Mesenchymal stem cell (in vitro differentiated cells and primary cell): ENCODE measurements around the gene HNRNPL.
"Not testable (repeated sequence)": the region's sequence is repeated elsewhere in the genome, so short reads cannot be mapped to it uniquely, and the experiment has no call there.

Experiments used
- DNase-seq: peaks from one replicate; pipeline ENCODE4 v3.0.0-alpha.2; 2013
- H2AFZ ChIP-seq: one replicate; pipeline ENCODE4 v1.6.1; 2013; ENCODE audit warnings: low read depth, mild to moderate bottlenecking, control low read depth, inconsistent platforms, low read length, moderate library complexity
- H2AK5ac ChIP-seq: 2 replicates; pipeline ENCODE4 v1.6.1; 2013; ENCODE audit warnings: low read length, moderate library complexity, mild to moderate bottlenecking, inconsistent platforms; ENCODE audit not compliant: severe bottlenecking
- H2BK120ac ChIP-seq: one replicate; pipeline ENCODE4 v1.6.1; 2013; ENCODE audit warnings: low read depth, mild to moderate bottlenecking, inconsistent platforms, low read length, moderate library complexity
- H2BK12ac ChIP-seq, 2 experiments: one replicate each; pipeline ENCODE4 v1.6.1; 2013; ENCODE audit warnings: inconsistent platforms in 2 of 2, low read length in 2 of 2, mild to moderate bottlenecking in 2 of 2, moderate library complexity in 2 of 2, control low read depth in 1 of 2
- H2BK15ac ChIP-seq: one replicate; pipeline ENCODE4 v1.6.1; 2013; ENCODE audit warnings: mild to moderate bottlenecking, low read depth, inconsistent platforms; ENCODE audit not compliant: poor library complexity, severe bottlenecking
- H2BK5ac ChIP-seq: 2 replicates; pipeline ENCODE4 v1.6.1; 2013; ENCODE audit warnings: low read depth, mild to moderate bottlenecking, low read length, control low read depth, inconsistent platforms; ENCODE audit not compliant: poor library complexity, severe bottlenecking
- H3K14ac ChIP-seq, 2 experiments: one replicate each; pipeline ENCODE4 v1.6.1; 2013; ENCODE audit warnings: inconsistent platforms in 2 of 2, low read length in 2 of 2, control low read depth in 1 of 2, mild to moderate bottlenecking in 1 of 2, moderate library complexity in 1 of 2
- H3K18ac ChIP-seq, 2 experiments: one replicate each; pipeline ENCODE4 v1.6.1; 2013; ENCODE audit warnings: inconsistent platforms in 2 of 2, low read length in 2 of 2, control low read depth in 1 of 2, low read depth in 1 of 2, mild to moderate bottlenecking in 1 of 2
- H3K23ac ChIP-seq, 2 experiments: one replicate each; pipeline ENCODE4 v1.6.1; 2013; ENCODE audit warnings: inconsistent platforms in 2 of 2, low read length in 2 of 2, mild to moderate bottlenecking in 2 of 2, moderate library complexity in 2 of 2, control low read depth in 1 of 2
- H3K27ac ChIP-seq: 2 replicates; pipeline ENCODE4 v1.5.1; 2013; ENCODE audit warnings: mild to moderate bottlenecking, moderate library complexity, low read length, control low read depth, inconsistent platforms; ENCODE audit not compliant: poor library complexity, severe bottlenecking
- H3K27me3 ChIP-seq, 2 experiments: 2 replicates each; pipeline versions ENCODE4 v1.6.1 to v1.7.0; 2013; ENCODE audit warnings: low read length in 2 of 2, mild to moderate bottlenecking in 2 of 2, moderate library complexity in 2 of 2, control low read depth in 1 of 2, inconsistent platforms in 1 of 2; ENCODE audit not compliant: control insufficient read depth in 1 of 2, insufficient read depth in 1 of 2
- H3K36me3 ChIP-seq, 2 experiments: 2 replicates each; pipeline versions ENCODE4 v1.6.1 to v1.7.0; 2013; ENCODE audit warnings: low read length in 2 of 2, control low read depth in 1 of 2, inconsistent platforms in 1 of 2, low read depth in 1 of 2, mild to moderate bottlenecking in 1 of 2; ENCODE audit not compliant: insufficient read depth in 2 of 2, control insufficient read depth in 1 of 2
- H3K4ac ChIP-seq, 2 experiments: one replicate each; pipeline ENCODE4 v1.6.1; 2013; ENCODE audit warnings: inconsistent platforms in 2 of 2, low read length in 2 of 2, mild to moderate bottlenecking in 2 of 2, moderate library complexity in 2 of 2, control low read depth in 1 of 2, low read depth in 1 of 2
- H3K4me1 ChIP-seq: 2 replicates; pipeline ENCODE4 v1.6.1; 2013; ENCODE audit warnings: low read depth, low read length, control low read depth; ENCODE audit not compliant: control insufficient read depth, insufficient read depth
- H3K4me2 ChIP-seq: 2 replicates; pipeline ENCODE4 v1.6.1; 2013; ENCODE audit warnings: low read length, mild to moderate bottlenecking, inconsistent platforms; ENCODE audit not compliant: poor library complexity, severe bottlenecking
- H3K4me3 ChIP-seq, 2 experiments: 2 replicates each; pipeline versions ENCODE4 v1.5.1 to v1.7.0; 2013; ENCODE audit warnings: low read length in 2 of 2, mild to moderate bottlenecking in 2 of 2, control low read depth in 1 of 2, low read depth in 1 of 2; ENCODE audit not compliant: insufficient read depth in 1 of 2
- H3K79me1 ChIP-seq: replicated peaks from 2 replicates; pipeline ENCODE4 v1.6.1; 2013; ENCODE audit warnings: mild to moderate bottlenecking, control low read depth, low read length, inconsistent platforms; ENCODE audit not compliant: poor library complexity, severe bottlenecking
- H3K9ac ChIP-seq: 2 replicates; pipeline ENCODE4 v1.7.0; 2013; ENCODE audit warnings: mild to moderate bottlenecking, low read length, moderate library complexity
- H3K9me3 ChIP-seq: 2 replicates; pipeline ENCODE4 v1.7.0; 2013; ENCODE audit warnings: mild to moderate bottlenecking, low read length; ENCODE audit not compliant: control insufficient read depth
- H4K8ac ChIP-seq: one replicate; pipeline ENCODE4 v1.6.1; 2013; ENCODE audit warnings: inconsistent platforms, mild to moderate bottlenecking, low read length, moderate library complexity
- H4K91ac ChIP-seq: one replicate; pipeline ENCODE4 v1.6.1; 2013; ENCODE audit warnings: mild to moderate bottlenecking, low read length, inconsistent platforms
- WGBS: methylation state at CpG from one replicate; pipeline ENCODE4 v1.1.7; 2013; ENCODE audit warnings: mixed read lengths; 5-methylcytosine and 5-hydroxymethylcytosine counted together

Gene HNRNPL

GRCh38 chr19:38831142-38831605 lies 18.6 kb downstream of the HNRNPL start:
- peak overlapping the region; percentile 89 for H2AK5ac ChIP-seq
- 1% methylated on average over 16 of the region's 16 CpGs for WGBS
- H3K9me3 ChIP-seq = no peaks in the 10 kb centered on the region
- H2AFZ ChIP-seq = peak overlapping the region; percentile 72
- peaks cover 18% of the 10 kb centered on the region for H3K4me1 ChIP-seq
- DNase-seq = peak; percentile 99
- peaks cover 30 to 45% of the 10 kb centered on the region in 2 experiments for H3K36me3 ChIP-seq
- H2BK15ac ChIP-seq = peak overlapping the region; percentile 99
- H2BK12ac ChIP-seq = peak overlapping the region; percentile 90 to 100
- H3K23ac ChIP-seq = peak overlapping the region in 1 of 2 experiments; percentile 59
- peak overlapping the region in 1 of 2 experiments; percentile 99 for H3K14ac ChIP-seq
- H2BK5ac ChIP-seq = peak overlapping the region; percentile 98
- peak overlapping the region; percentile 91 for H3K9ac ChIP-seq
- peak overlapping the region; percentile 84 for H2BK120ac ChIP-seq
- no peaks in the 10 kb centered on the region for H3K27me3 ChIP-seq
- H3K27ac ChIP-seq = peak overlapping the region; percentile 100
- peak overlapping the region; percentile 98 for H4K91ac ChIP-seq
- H3K79me1 ChIP-seq = peaks cover 17% of the 10 kb centered on the region
- peak overlapping the region; percentile 98 for H4K8ac ChIP-seq
- peak overlapping the region; percentile 89 for H3K4me2 ChIP-seq
- H3K4me3 ChIP-seq = peak overlapping the region; percentile 75 to 79
- peak overlapping the region; percentile 88 to 100 for H3K4ac ChIP-seq
- peak overlapping the region; percentile 95 to 100 for H3K18ac ChIP-seq

GRCh38 chr19:38830039-38830733 lies 19.6 kb downstream of the HNRNPL start:
- Histone ChIP-seq H3K14ac (no peak overlapping the region), H4K91ac (no peak overlapping the region), H3K4me2 (peak overlapping the region; percentile 16), H2BK5ac (no peak overlapping the region), H3K79me1 (peaks cover 17% of the 10 kb centered on the region), H2BK15ac (no peak overlapping the region), H3K18ac (peak overlapping the region in 1 of 2 experiments; percentile 100), H3K4ac (no peak overlapping the region), H2BK120ac (peak overlapping the region; percentile 19), H3K4me1 (peaks cover 18% of the 10 kb centered on the region), H3K9me3 (no peaks in the 10 kb centered on the region), H2AK5ac (peak overlapping the region; percentile 42), H3K23ac (no peak overlapping the region), H3K9ac (peak overlapping the region; percentile 91), H3K36me3 (peaks cover 25 to 35% of the 10 kb centered on the region in 2 experiments), H3K27ac (peak overlapping the region; percentile 100), H2AFZ (no peak overlapping the region), H3K4me3 (peak overlapping the region in 1 of 2 experiments; percentile 79), H3K27me3 (no peaks in the 10 kb centered on the region), H2BK12ac (peak overlapping the region; percentile 54 to 87), H4K8ac (no peak overlapping the region)
- peak; percentile 91 for DNase-seq
- WGBS = 88% methylated on average over 3 of the region's 4 CpGs

- H3K23ac ChIP-seq, H3K27me3 ChIP-seq, H2AK5ac ChIP-seq, H4K8ac ChIP-seq, H2BK15ac ChIP-seq, H3K14ac ChIP-seq, H3K9ac ChIP-seq, H3K4me2 ChIP-seq, H3K9me3 ChIP-seq, H3K27ac ChIP-seq, H2BK120ac ChIP-seq, H2BK12ac ChIP-seq, H2BK5ac ChIP-seq, H3K4ac ChIP-seq, H4K91ac ChIP-seq, H2AFZ ChIP-seq, H3K4me3 ChIP-seq: not testable (repeated sequence)
- Histone ChIP-seq H3K79me1 (peaks cover 17% of the 10 kb centered on the region), H3K18ac (peak overlapping the region in 1 of 2 experiments; percentile 16), H3K4me1 (peaks cover 18% of the 10 kb centered on the region), H3K36me3 (peaks cover 25 to 29% of the 10 kb centered on the region in 2 experiments)
- over 99% methylated on average over 6 of the region's 7 CpGs for WGBS
- peak; percentile 77 for DNase-seq
These were observed 20.6 kb downstream of the HNRNPL start for GRCh38 chr19:38829203-38829602.

- H3K4me3 ChIP-seq = no peak overlapping the region
- no peak overlapping the region for H2AK5ac ChIP-seq
- H3K27me3 ChIP-seq = no peaks in the 10 kb centered on the region
- no peak overlapping the region for H3K4me2 ChIP-seq
- 91% methylated on average over 6 of the region's 6 CpGs for WGBS
- H3K9ac ChIP-seq = no peak overlapping the region
- H3K18ac ChIP-seq = no peak overlapping the region
- H2BK120ac ChIP-seq = no peak overlapping the region
- H2BK12ac ChIP-seq = no peak overlapping the region
- no peak overlapping the region for H2BK5ac ChIP-seq
- no peak overlapping the region for H2AFZ ChIP-seq
- peaks cover 24% of the 10 kb centered on the region for H3K79me1 ChIP-seq
- no peak overlapping the region for H2BK15ac ChIP-seq
- H3K23ac ChIP-seq = no peak overlapping the region
- peaks cover 32 to 37% of the 10 kb centered on the region in 2 experiments for H3K36me3 ChIP-seq
- no peaks in the 10 kb centered on the region for H3K9me3 ChIP-seq
- H3K4me1 ChIP-seq = peaks cover 11% of the 10 kb centered on the region
- no peak overlapping the region for H3K4ac ChIP-seq
- no peak overlapping the region for H3K27ac ChIP-seq
- no peak overlapping the region for H3K14ac ChIP-seq
- H4K91ac ChIP-seq = no peak overlapping the region
- no peak overlapping the region for H4K8ac ChIP-seq
- DNase-seq = no peak
These were observed 22.8 kb downstream of the HNRNPL start for GRCh38 chr19:38826856-38827551.
